OCI-LY3 (cell line): ENCODE results near the gene TBC1D22B.

ENCODE experiments used
- CTCF ChIP-seq: fragments of 200-600, 300-600 bp; sonication (generic); IDR thresholded peaks from 2 replicates; pipeline ENCODE4 v1.5.1; 2014; ENCODE audit warnings: antibody characterized with exemption, low read length, low read depth
- EZH2phosphoT487 ChIP-seq: fragments of 200-600 bp; shearing (Covaris generic); IDR thresholded peaks from 2 replicates; pipeline ENCODE4 v1.6.1; 2018; ENCODE audit warnings: antibody characterized with exemption, mixed run types, low read depth

GRCh38 chr6:37275350-37275749, 17.8 kb downstream of the TBC1D22B start:
- TF ChIP-seq CTCF: no peak
- TF ChIP-seq EZH2phosphoT487: no peak
